ENCODE results near the gene SYT7. TPM values are rescaled to one million over a fixed set of nuclear protein-coding genes. Genes with fewer than 3 reads are reported as not detected.
A peak's percentile ranks its signal among the peaks of the same experiment; 100 is the strongest.

SYT7 gene
- total RNA-seq, 1 donor from 2014 or later = not detected

GRCh38 chr11:61522881-61523280 is 58.0 kb downstream of the SYT7 start:
- ATAC-seq (ENCODE audit: low read depth) (no peak), DNase-seq (no peak)
- H3K27ac Mint-ChIP-seq = no peak overlapping the region
- POLR2A ChIA-PET = no interaction called here
- intact Hi-C loops (cut with micrococcal nuclease) = no loop called here
- CTCF ChIA-PET = no interaction called here
- no peak overlapping the region for H3K4me3 Mint-ChIP-seq
- no peaks in the 10 kb centered on the region for H3K9me3 Mint-ChIP-seq
- TF ChIP-seq CTCF (IDR thresholded peaks at IDR 0.05) = no peak
- no peaks in the 10 kb centered on the region for H3K4me1 Mint-ChIP-seq
- H3K36me3 Mint-ChIP-seq (ENCODE audit: low read depth) = no peaks in the 10 kb centered on the region
- peaks cover 28% of the 10 kb centered on the region for H3K27me3 Mint-ChIP-seq

- DNase-seq (no peak), ATAC-seq (ENCODE audit: low read depth) (no peak)
- peaks cover 9% of the 10 kb centered on the region for H3K4me1 Mint-ChIP-seq
- CTCF ChIA-PET = interaction anchor here (1.0 to 2.2 kb wide), 6 partner anchors 8 to 688 kb away, joined by 4 to 44 read pairs (median 6); no protein-coding TSS in a partner anchor
- no peak for TF ChIP-seq CTCF (IDR thresholded peaks at IDR 0.05)
- POLR2A ChIA-PET = no interaction called here
- H3K27ac Mint-ChIP-seq = no peak overlapping the region
- no peaks in the 10 kb centered on the region for H3K36me3 Mint-ChIP-seq (ENCODE audit: low read depth)
- intact Hi-C loops (cut with micrococcal nuclease) = no loop called here
- H3K9me3 Mint-ChIP-seq = no peaks in the 10 kb centered on the region
- no peak overlapping the region for H3K4me3 Mint-ChIP-seq
- peaks cover 21% of the 10 kb centered on the region for H3K27me3 Mint-ChIP-seq
Observed at GRCh38 chr11:61518032-61518795, 62.7 kb downstream of the SYT7 start.

GRCh38 chr11:61516675-61517572 is 64.0 kb downstream of the SYT7 start:
- DNase-seq (peak; percentile 60), ATAC-seq (ENCODE audit: low read depth) (peak; percentile 68)
- Mint-ChIP-seq H3K27me3 (peaks cover 26% of the 10 kb centered on the region), H3K4me1 (peaks cover 9% of the 10 kb centered on the region), H3K9me3 (no peaks in the 10 kb centered on the region), H3K27ac (no peak overlapping the region), H3K36me3 (ENCODE audit: low read depth) (no peaks in the 10 kb centered on the region), H3K4me3 (no peak overlapping the region)
- TF ChIP-seq CTCF (IDR thresholded peaks at IDR 0.05) = peak; percentile 64
- intact Hi-C loops (cut with micrococcal nuclease) = loop anchor here (1.0 kb wide), 2 partner anchors 40 to 71 kb away; no protein-coding TSS in a partner anchor
- ChIA-PET POLR2A (interaction anchor here (0.7 to 1.7 kb wide), 2 partner anchors 71 to 83 kb away, joined by 4 to 6 read pairs; no protein-coding TSS in a partner anchor), CTCF (interaction anchor here (1.0 to 2.2 kb wide), 13 partner anchors 9 to 686 kb away, joined by 3 to 44 read pairs (median 4); partner anchors contain the start of genes CPSF7 and SDHAF2)

- TF ChIP-seq CTCF (IDR thresholded peaks at IDR 0.05) = no peak
- Mint-ChIP-seq H3K4me1 (peaks cover 9% of the 10 kb centered on the region), H3K27ac (no peak overlapping the region), H3K4me3 (no peak overlapping the region), H3K9me3 (no peaks in the 10 kb centered on the region), H3K27me3 (peaks cover 32% of the 10 kb centered on the region), H3K36me3 (ENCODE audit: low read depth) (no peaks in the 10 kb centered on the region)
- intact Hi-C loops (cut with micrococcal nuclease) = no loop called here
- CTCF ChIA-PET = interaction anchor here (1.1 to 2.2 kb wide), 9 partner anchors 8 to 262 kb away, joined by 3 to 44 read pairs (median 4); partner anchors contain the start of genes CPSF7 and SDHAF2
- ATAC-seq (ENCODE audit: low read depth) (no peak), DNase-seq (no peak)
- POLR2A ChIA-PET = interaction anchor here (1.7 kb wide), 1 partner anchor 70 kb away, joined by 4 read pairs; no protein-coding TSS in a partner anchor
Observed at GRCh38 chr11:61516191-61516590, 64.7 kb downstream of the SYT7 start.

All from activated B cell treated with CpG ODN at 0.5 μM for 24 hours (primary cell).